Measurements from ENCODE around the gene COG4.

Gene COG4

GRCh38 chr16:70482624-70483023 lies 40.7 kb downstream of the COG4 start:
- Histone ChIP-seq H3K4me2 (ENCODE audit: low read length) (no peak overlapping the region), H3K27ac (no peak overlapping the region), H3K27me3 (ENCODE audit: control insufficient read depth, insufficient read depth, low read length) (no peaks in the 10 kb centered on the region), H3K9me3 (ENCODE audit: control insufficient read depth, low read length) (no peaks in the 10 kb centered on the region), H2AFZ (no peak overlapping the region), H3K4me1 (no peaks in the 10 kb centered on the region), H3K4me3 (ENCODE audit: low read depth, low read length) (no peak overlapping the region), H3K36me3 (ENCODE audit: control insufficient read depth, insufficient read depth, low read length) (no peaks in the 10 kb centered on the region), H3K79me2 (no peaks in the 10 kb centered on the region), H3K9ac (no peak overlapping the region)
- TF ChIP-seq CTCF (IDR thresholded peaks at IDR 0.05): no peak

DNA sequence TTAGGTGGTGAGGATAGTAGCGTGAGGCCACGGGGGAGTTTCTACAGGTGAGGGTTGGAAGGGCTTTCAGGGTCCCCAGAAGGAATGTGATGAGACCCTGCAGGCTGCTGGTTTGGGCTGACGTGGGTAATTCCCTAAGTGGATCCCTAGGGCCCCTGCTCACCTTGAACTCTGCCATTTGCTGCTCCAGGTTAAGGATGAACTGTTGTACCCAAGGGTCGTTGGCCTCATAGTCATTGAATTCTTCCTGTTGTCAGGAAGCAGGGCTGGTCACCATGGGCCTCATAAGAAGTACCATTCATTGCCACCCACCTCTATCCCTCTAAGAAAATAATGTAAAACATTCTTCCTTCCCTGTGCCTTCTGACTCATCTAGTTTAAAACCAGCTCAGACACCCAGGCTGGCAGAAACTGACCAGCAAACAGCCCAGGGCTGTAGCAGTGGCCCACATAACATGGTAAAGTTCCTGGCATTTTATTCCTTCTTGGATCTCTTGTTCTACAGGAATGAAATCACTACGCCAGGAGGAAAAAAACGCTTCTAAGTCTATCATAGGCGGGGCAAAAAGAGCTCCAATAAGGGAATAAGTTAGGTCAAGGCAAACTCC lies 41.3 kb downstream of the COG4 start:
- no peaks in the 10 kb centered on the region for H3K36me3 ChIP-seq (ENCODE audit: control insufficient read depth, insufficient read depth, low read length)

DNA sequence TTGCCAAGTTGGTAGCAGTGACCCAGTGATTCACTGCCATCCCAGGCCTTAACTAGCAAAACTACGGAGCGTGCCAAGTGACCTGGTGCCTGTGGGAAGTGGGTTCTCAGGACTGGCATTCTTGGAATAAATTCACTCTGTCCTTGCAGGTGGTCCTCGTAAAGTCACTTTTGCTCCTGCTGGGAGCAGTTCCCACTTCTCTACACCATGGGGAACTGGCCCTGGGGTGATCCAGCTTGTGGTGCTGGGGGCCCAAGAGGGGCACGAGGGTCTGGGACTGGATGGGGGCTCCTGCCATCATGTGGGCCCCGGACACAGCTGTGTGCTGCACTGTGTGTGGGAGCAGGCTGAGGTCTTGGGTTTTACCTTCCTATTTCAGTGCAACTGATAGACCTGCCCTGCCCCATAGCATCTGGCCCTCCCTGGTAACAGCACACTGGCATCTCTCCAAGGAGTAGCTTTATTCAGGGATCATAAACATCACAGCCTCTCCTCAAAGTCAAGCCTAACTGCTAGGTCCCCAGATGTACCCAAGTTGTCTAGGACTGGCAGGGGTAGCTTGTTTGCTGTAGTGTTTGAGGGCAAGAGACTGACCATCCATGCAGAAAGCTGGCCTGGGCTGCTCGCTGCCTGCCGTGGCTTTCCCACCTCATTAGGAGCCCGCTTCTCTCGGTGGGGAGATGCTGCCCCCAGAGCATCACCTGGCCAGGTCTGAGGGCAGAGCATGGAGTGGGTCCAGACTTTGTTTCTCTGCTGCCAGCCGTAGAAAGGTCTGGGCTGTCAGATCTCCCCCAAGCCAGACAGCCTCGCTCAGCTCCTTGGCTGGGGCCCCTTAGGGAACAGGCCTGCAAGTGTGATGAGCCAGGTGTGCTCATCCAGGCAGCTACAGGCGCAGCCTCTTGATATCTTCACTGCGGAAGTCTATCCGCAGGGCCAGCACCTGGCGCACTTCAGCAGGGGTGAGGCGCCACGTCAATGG lies 42.9 kb downstream of the COG4 start:
- Histone ChIP-seq H3K9ac (no peak overlapping the region), H3K27ac (no peak overlapping the region), H3K4me3 (ENCODE audit: low read depth, low read length) (no peak overlapping the region), H2AFZ (no peak overlapping the region), H3K36me3 (ENCODE audit: control insufficient read depth, insufficient read depth, low read length) (no peaks in the 10 kb centered on the region), H3K9me3 (ENCODE audit: control insufficient read depth, low read length) (no peaks in the 10 kb centered on the region), H3K79me2 (no peaks in the 10 kb centered on the region), H3K27me3 (ENCODE audit: control insufficient read depth, insufficient read depth, low read length) (no peaks in the 10 kb centered on the region), H3K4me1 (no peaks in the 10 kb centered on the region), H3K4me2 (ENCODE audit: low read length) (no peak overlapping the region)
- no peak for TF ChIP-seq CTCF (IDR thresholded peaks at IDR 0.05)

More for the DNA sequence above, 41.3 kb downstream of the COG4 start:
- Histone ChIP-seq H3K4me1 (no peaks in the 10 kb centered on the region), H3K27me3 (ENCODE audit: control insufficient read depth, insufficient read depth, low read length) (no peaks in the 10 kb centered on the region), H2AFZ (no peak overlapping the region), H3K9ac (no peak overlapping the region), H3K4me3 (ENCODE audit: low read depth, low read length) (no peak overlapping the region), H3K27ac (no peak overlapping the region), H3K4me2 (ENCODE audit: low read length) (no peak overlapping the region), H3K79me2 (no peaks in the 10 kb centered on the region), H3K9me3 (ENCODE audit: control insufficient read depth, low read length) (no peaks in the 10 kb centered on the region)
- no peak for TF ChIP-seq CTCF (IDR thresholded peaks at IDR 0.05)

GRCh38 chr16:70478912-70479341 lies 44.4 kb downstream of the COG4 start:
- Histone ChIP-seq H3K9me3 (ENCODE audit: control insufficient read depth, low read length) (no peaks in the 10 kb centered on the region), H3K4me3 (ENCODE audit: low read depth, low read length) (no peak overlapping the region), H2AFZ (no peak overlapping the region), H3K36me3 (ENCODE audit: control insufficient read depth, insufficient read depth, low read length) (no peaks in the 10 kb centered on the region), H3K27me3 (ENCODE audit: control insufficient read depth, insufficient read depth, low read length) (no peaks in the 10 kb centered on the region), H3K9ac (no peak overlapping the region), H3K27ac (no peak overlapping the region), H3K4me2 (ENCODE audit: low read length) (no peak overlapping the region), H3K4me1 (no peaks in the 10 kb centered on the region), H3K79me2 (no peaks in the 10 kb centered on the region)
- no peak for TF ChIP-seq CTCF (IDR thresholded peaks at IDR 0.05)
